HT1080 (cell line): ENCODE results near the gene RNF214. TPM values are rescaled to one million over a fixed set of nuclear protein-coding genes. Genes with fewer than 3 reads are reported as not detected.
A peak's percentile ranks its signal among the peaks of the same experiment; 100 is the strongest.
"Not testable (repeated sequence)": the region's sequence is repeated elsewhere in the genome, so short reads cannot be mapped to it uniquely, and the experiment has no call there.

ENCODE experiments used
- DNase-seq: peaks from one replicate; pipeline ENCODE4 v3.0.0-alpha.2; 2015; ENCODE audit warnings: low read depth
- small RNA-seq: library from RNA; depleted of rRNA; stranded (forward); fragments of <200 nt; gene quantifications from one replicate; pipeline ENCODE3, GENCODE V24; 2014
- total RNA-seq: library from RNA; depleted of rRNA; stranded (reverse); fragments of >200 nt; shearing (Covaris generic); gene quantifications from 2 replicates; pipeline ENCODE4 v1.2.3, GENCODE V29; 2014; rRNA removed

RNF214 gene
- total RNA-seq, 1 experiment from 2014 or later, result 9.3 TPM

GRCh38 chr11:117313091-117313490, 80.6 kb downstream of the RNF214 start:
- DNase-seq, result no peak

GRCh38 chr11:117313828-117314768, 81.6 kb downstream of the RNF214 start:
- no peak for DNase-seq

- DNase-seq, result no peak
Observed at GRCh38 chr11:117314840-117315239, 82.4 kb downstream of the RNF214 start.

- DNase-seq, result no peak
Observed at GRCh38 chr11:117315285-117316196, 83.1 kb downstream of the RNF214 start.

- peak; percentile 91 for DNase-seq
Observed at GRCh38 chr11:117316197-117316961, 83.9 kb downstream of the RNF214 start, which contains the start of gene BACE1. BACE1 (minus strand) TSS chr11:117316256; CDS start chr11:117315795, 461 bp downstream.

- DNase-seq, result no peak
Observed at GRCh38 chr11:117318738-117319137, 86.3 kb downstream of the RNF214 start.

GRCh38 chr11:117319214-117319840, 86.9 kb downstream of the RNF214 start:
- DNase-seq, result no peak

GRCh38 chr11:117327255-117327566, 94.7 kb downstream of the RNF214 start:
- not testable (repeated sequence) for DNase-seq

- DNase-seq, result peak; percentile 96
Observed at GRCh38 chr11:117327567-117328374, 95.3 kb downstream of the RNF214 start, which contains the start of gene CEP164. CEP164 (plus strand) TSS chr11:117327854; CDS start chr11:117338587, 10,733 bp downstream.

- no peak for DNase-seq
Observed at GRCh38 chr11:117328375-117329010, 96.0 kb downstream of the RNF214 start.

- no peak for DNase-seq
Observed at GRCh38 chr11:117332843-117333242, 100.4 kb downstream of the RNF214 start.

- DNase-seq, result no peak
Observed at GRCh38 chr11:117333917-117334316, 101.4 kb downstream of the RNF214 start.

GRCh38 chr11:117334896-117335295, 102.4 kb downstream of the RNF214 start:
- DNase-seq, result no peak

- DNase-seq, result no peak
Observed at GRCh38 chr11:117335399-117335798, 102.9 kb downstream of the RNF214 start.

Small RNA genes within 50 kb of the gene (small RNA-seq; reads per million reads assigned to genes)
- not detected for gene RF00564

Other genes starting within 250 kb of the RNF214 start
- 14.3 and 15.2 TPM in 2 replicates for gene SIK3, start 134.2 kb upstream of the RNF214 start, total RNA-seq
- gene PAFAH1B2, start 88.4 kb upstream of the RNF214 start, total RNA-seq, result 112 and 120 TPM in 2 replicates
- 3.0 and 4.3 TPM in 2 replicates for gene SIDT2, start 53.9 kb upstream of the RNF214 start, total RNA-seq
- gene TAGLN, start 33.3 kb upstream of the RNF214 start, total RNA-seq, result 26.6 and 29.8 TPM in 2 replicates
- 39.6 and 45.7 TPM in 2 replicates for gene PCSK7, start 598 bp upstream of the RNF214 start, total RNA-seq
- 1.3 and 3.8 TPM in 2 replicates for gene BACE1-AS, start 58.7 kb downstream of the RNF214 start, total RNA-seq
- gene BACE1, start 83.6 kb downstream of the RNF214 start, total RNA-seq, result 7.3 and 13.4 TPM in 2 replicates
- 41.4 and 42.9 TPM in 2 replicates for gene CEP164, start 95.2 kb downstream of the RNF214 start, total RNA-seq